ENCODE measurements around the gene IRF2BP1.
"Not testable (repeated sequence)": the region's sequence is repeated elsewhere in the genome, so short reads cannot be mapped to it uniquely, and the experiment has no call there.

DNA sequence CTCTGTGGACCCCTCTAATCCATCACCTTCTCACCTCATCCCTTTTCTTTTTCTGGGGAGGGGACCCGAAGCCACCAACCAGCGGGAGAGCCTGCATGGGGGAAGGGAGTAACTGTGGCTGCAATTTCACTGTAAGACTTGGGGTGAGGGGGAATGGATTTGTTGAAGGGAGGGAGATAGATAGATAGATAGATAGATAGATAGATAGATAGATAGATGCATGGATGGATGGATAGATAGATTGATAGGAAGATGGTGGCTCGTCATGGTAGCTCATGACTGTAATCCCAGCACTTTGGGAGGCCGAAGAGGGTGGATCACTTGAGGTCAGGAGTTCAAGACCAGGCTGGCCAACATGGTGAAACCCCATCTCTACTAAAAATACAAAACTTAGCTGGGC lies 18.7 kb downstream of the IRF2BP1 start:
- TF ChIP-seq, protein P1, sequence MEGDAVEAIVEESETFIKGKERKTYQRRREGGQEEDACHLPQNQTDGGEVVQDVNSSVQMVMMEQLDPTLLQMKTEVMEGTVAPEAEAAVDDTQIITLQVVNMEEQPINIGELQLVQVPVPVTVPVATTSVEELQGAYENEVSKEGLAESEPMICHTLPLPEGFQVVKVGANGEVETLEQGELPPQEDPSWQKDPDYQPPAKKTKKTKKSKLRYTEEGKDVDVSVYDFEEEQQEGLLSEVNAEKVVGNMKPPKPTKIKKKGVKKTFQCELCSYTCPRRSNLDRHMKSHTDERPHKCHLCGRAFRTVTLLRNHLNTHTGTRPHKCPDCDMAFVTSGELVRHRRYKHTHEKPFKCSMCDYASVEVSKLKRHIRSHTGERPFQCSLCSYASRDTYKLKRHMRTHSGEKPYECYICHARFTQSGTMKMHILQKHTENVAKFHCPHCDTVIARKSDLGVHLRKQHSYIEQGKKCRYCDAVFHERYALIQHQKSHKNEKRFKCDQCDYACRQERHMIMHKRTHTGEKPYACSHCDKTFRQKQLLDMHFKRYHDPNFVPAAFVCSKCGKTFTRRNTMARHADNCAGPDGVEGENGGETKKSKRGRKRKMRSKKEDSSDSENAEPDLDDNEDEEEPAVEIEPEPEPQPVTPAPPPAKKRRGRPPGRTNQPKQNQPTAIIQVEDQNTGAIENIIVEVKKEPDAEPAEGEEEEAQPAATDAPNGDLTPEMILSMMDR (IDR thresholded peaks at IDR 0.05) = not testable (repeated sequence)
- TF ChIP-seq POLR2AphosphoS5, POLR2A (IDR thresholded peaks at IDR 0.05): not testable (repeated sequence)
